Smooth muscle cell (in vitro differentiated cells): ENCODE results near the gene PCDH9. TPM values are rescaled to one million over a fixed set of nuclear protein-coding genes. Genes with fewer than 3 reads are reported as not detected.

Source experiments
- DNase-seq: peaks from one replicate; lab custom pipeline; 2025; ENCODE audit not compliant: unreplicated experiment; lab: John Stamatoyannopoulos, UW
- H2AFZ ChIP-seq: fragments of 200-600 bp; sonication (generic); 2 replicates; pipeline ENCODE4 v1.6.0; 2016; ENCODE audit warnings: antibody characterized with exemption, low read depth, mild to moderate bottlenecking
- H3F3A ChIP-seq: fragments of 200-600 bp; sonication (generic); 2 replicates; pipeline ENCODE4 v1.6.0; 2017; ENCODE audit warnings: antibody characterized with exemption, low read depth
- H3K27ac ChIP-seq: fragments of 200-600 bp; sonication (generic); 2 replicates; pipeline ENCODE4 v1.5.1; 2016; ENCODE audit warnings: low read depth, mild to moderate bottlenecking
- H3K27me3 ChIP-seq: fragments of 200-600 bp; sonication (generic); 2 replicates; pipeline ENCODE4 v1.6.1; 2016; ENCODE audit warnings: low read depth, mild to moderate bottlenecking
- H3K36me3 ChIP-seq: fragments of 200-600 bp; sonication (generic); 2 replicates; pipeline ENCODE4 v1.5.1; 2016; ENCODE audit warnings: low read depth
- H3K4me1 ChIP-seq: fragments of 200-600 bp; sonication (generic); 2 replicates; pipeline ENCODE4 v1.5.1; 2016; ENCODE audit warnings: low read depth
- H3K4me2 ChIP-seq: fragments of 200-600 bp; sonication (generic); 2 replicates; pipeline ENCODE4 v1.6.0; 2016; ENCODE audit warnings: mild to moderate bottlenecking
- H3K4me3 ChIP-seq: fragments of 200-600 bp; sonication (generic); 2 replicates; pipeline ENCODE4 v1.5.1; 2016; ENCODE audit warnings: mild to moderate bottlenecking
- H3K79me2 ChIP-seq: fragments of 200-600 bp; sonication (generic); 2 replicates; pipeline ENCODE4 v1.6.0; 2016; ENCODE audit warnings: low read depth, mild to moderate bottlenecking
- H3K9ac ChIP-seq: fragments of 200-600 bp; sonication (generic); 2 replicates; pipeline ENCODE4 v1.6.0; 2016; ENCODE audit warnings: low read depth
- H3K9me3 ChIP-seq: fragments of 200-600 bp; sonication (generic); replicated peaks from 2 replicates; pipeline ENCODE4 v1.5.1; 2016; ENCODE audit warnings: low read depth
- H4K20me1 ChIP-seq: fragments of 200-600 bp; sonication (generic); 2 replicates; pipeline ENCODE4 v1.6.0; 2016; ENCODE audit warnings: low read depth
- WGBS: methylation state at CpG from one replicate; pipeline ENCODE4 v1.1.7; 2016; ENCODE audit warnings: low lambda C conversion rate; 5-methylcytosine and 5-hydroxymethylcytosine counted together
- polyA plus RNA-seq: library from polyadenylated mRNA; unstranded; fragments of >200 nt; fragmentation: Nextera tagmentation; extraction: Ambion mirVana; gene quantifications from 2 replicates; pipeline ENCODE4 v1.2.1, GENCODE V29; 2016
- total RNA-seq: library from RNA; depleted of rRNA; stranded (reverse); fragments of >200 nt; gene quantifications from 2 replicates; pipeline ENCODE4 v1.2.3, GENCODE V29; 2014
- TF ChIP-seq, protein P1 (sequence below): fragments of 200-600 bp; sonication (generic); IDR thresholded peaks from 2 replicates; pipeline ENCODE4 v1.5.1; 2017; ENCODE audit warnings: borderline replicate concordance, mild to moderate bottlenecking, antibody characterized with exemption; ENCODE audit not compliant: insufficient read depth, poor library complexity, severe bottlenecking

The PCDH9 gene
- total and polyA plus RNA-seq, 2 experiments from 2014 or later = 0.65 to 1.9 TPM

DNA sequence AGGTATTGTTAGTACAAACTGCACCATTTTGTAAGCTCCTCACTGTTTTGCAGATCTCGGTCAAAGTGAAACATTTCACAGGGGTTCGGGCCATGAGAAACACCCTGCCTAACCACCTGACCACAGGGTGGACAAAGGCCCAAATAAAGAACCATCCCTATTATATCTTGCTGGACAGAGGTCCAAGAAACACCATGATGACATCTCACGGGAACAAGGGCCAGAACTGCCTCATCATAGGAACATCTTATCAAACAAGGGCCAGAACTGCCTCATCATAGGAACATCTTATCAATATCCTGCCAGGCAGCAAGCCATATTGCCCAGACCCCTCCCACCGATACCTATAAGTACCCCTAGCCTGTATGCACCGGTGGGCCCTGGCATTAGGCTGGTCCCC is 99.7 kb downstream of the PCDH9 start:
- no peak overlapping the region for H2AFZ ChIP-seq
- no peak overlapping the region for H3K27ac ChIP-seq
- H3K9ac ChIP-seq = no peak overlapping the region
- H3K4me1 ChIP-seq = no peaks in the 10 kb centered on the region
- TF ChIP-seq, protein P1, sequence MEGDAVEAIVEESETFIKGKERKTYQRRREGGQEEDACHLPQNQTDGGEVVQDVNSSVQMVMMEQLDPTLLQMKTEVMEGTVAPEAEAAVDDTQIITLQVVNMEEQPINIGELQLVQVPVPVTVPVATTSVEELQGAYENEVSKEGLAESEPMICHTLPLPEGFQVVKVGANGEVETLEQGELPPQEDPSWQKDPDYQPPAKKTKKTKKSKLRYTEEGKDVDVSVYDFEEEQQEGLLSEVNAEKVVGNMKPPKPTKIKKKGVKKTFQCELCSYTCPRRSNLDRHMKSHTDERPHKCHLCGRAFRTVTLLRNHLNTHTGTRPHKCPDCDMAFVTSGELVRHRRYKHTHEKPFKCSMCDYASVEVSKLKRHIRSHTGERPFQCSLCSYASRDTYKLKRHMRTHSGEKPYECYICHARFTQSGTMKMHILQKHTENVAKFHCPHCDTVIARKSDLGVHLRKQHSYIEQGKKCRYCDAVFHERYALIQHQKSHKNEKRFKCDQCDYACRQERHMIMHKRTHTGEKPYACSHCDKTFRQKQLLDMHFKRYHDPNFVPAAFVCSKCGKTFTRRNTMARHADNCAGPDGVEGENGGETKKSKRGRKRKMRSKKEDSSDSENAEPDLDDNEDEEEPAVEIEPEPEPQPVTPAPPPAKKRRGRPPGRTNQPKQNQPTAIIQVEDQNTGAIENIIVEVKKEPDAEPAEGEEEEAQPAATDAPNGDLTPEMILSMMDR = no peak
- H3K36me3 ChIP-seq = no peaks in the 10 kb centered on the region
- no peaks in the 10 kb centered on the region for H3K9me3 ChIP-seq
- no peaks in the 10 kb centered on the region for H3K79me2 ChIP-seq
- no peaks in the 10 kb centered on the region for H3F3A ChIP-seq
- 71% methylated on average over 5 of the region's 5 CpGs for WGBS
- H4K20me1 ChIP-seq = no peaks in the 10 kb centered on the region
- H3K4me2 ChIP-seq = no peak overlapping the region
- DNase-seq = no peak
- no peaks in the 10 kb centered on the region for H3K27me3 ChIP-seq
- no peak overlapping the region for H3K4me3 ChIP-seq

DNA sequence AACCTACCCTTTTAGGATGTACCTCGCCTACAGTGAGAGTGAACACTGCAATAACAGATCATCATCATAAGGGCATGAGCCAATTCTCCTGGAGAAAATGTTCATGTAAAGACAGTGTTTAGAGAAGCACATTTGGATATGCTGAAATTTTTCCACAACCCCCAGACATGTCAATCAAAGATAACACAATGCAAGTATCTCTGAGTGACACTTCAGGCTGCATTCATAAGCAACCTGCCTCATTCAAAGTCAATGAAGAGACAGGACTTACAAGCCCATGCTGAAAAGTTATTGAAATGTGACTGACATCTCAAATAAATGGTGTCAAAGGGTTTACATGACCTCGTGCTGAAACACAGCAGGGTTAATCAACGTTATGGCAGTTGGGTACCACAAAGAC is 102.0 kb downstream of the PCDH9 start:
- Histone ChIP-seq H3F3A (no peaks in the 10 kb centered on the region), H3K4me2 (no peak overlapping the region), H3K9me3 (no peaks in the 10 kb centered on the region), H3K27ac (no peak overlapping the region), H3K4me3 (no peak overlapping the region), H3K27me3 (no peaks in the 10 kb centered on the region), H3K9ac (no peak overlapping the region), H3K79me2 (no peaks in the 10 kb centered on the region), H4K20me1 (no peaks in the 10 kb centered on the region), H2AFZ (no peak overlapping the region), H3K36me3 (no peaks in the 10 kb centered on the region), H3K4me1 (no peaks in the 10 kb centered on the region)
- TF ChIP-seq, protein P1 = no peak
- WGBS = 72% methylated on average over 3 of the region's 3 CpGs
- DNase-seq = no peak

DNA sequence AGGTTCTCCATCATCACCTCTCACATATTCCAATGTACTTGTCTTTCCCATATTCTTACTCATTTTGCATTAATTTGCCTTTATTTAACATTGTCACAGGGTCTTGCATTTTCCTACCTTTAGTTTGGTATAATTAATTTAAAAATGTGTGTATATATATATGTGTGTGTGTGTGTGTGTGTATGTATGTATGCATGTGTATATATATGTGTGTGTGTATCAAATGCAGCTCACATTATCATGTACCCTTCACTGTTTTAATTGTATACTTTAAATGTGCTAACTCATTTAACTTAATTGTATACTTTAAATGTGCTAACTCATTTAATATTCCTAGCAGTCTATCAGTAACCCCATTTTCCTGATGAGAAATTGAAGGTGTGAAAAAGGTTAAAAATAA is 104.5 kb downstream of the PCDH9 start:
- Histone ChIP-seq H3K36me3 (no peaks in the 10 kb centered on the region), H3F3A (no peaks in the 10 kb centered on the region), H3K4me2 (no peak overlapping the region), H2AFZ (no peak overlapping the region), H3K4me1 (no peaks in the 10 kb centered on the region), H3K9me3 (no peaks in the 10 kb centered on the region), H3K27ac (no peak overlapping the region), H3K27me3 (no peaks in the 10 kb centered on the region), H4K20me1 (no peaks in the 10 kb centered on the region), H3K9ac (no peak overlapping the region), H3K4me3 (no peak overlapping the region), H3K79me2 (no peaks in the 10 kb centered on the region)
- DNase-seq = no peak
- TF ChIP-seq, protein P1 = no peak

DNA sequence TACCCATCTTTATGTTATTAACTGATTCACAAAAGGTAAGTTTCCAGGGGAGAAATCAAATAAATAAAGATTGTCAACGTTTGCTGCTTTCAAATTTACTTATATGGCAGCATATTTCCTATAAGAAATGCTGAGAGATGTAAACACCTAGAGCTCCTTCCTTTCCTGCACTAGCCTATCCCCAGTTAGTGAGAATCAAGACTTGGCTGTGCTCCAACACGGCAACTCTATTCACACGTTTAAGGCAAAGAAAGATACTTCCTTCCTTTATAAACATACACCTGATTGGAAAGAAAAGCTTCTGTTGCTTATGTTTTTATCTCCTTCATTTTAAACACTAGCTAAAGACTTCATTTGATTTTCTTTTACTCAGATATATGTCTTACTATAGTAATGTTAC is 107.0 kb downstream of the PCDH9 start:
- H3K9ac ChIP-seq = no peak overlapping the region
- H3F3A ChIP-seq = no peaks in the 10 kb centered on the region
- H3K4me1 ChIP-seq = no peaks in the 10 kb centered on the region
- no peak overlapping the region for H3K4me2 ChIP-seq
- DNase-seq = no peak
- H2AFZ ChIP-seq = no peak overlapping the region
- H3K36me3 ChIP-seq = no peaks in the 10 kb centered on the region
- H3K79me2 ChIP-seq = no peaks in the 10 kb centered on the region
- H3K4me3 ChIP-seq = no peak overlapping the region
- WGBS = 48% methylated on average over 3 of the region's 3 CpGs
- H3K27me3 ChIP-seq = no peaks in the 10 kb centered on the region
- TF ChIP-seq, protein P1 = no peak
- no peak overlapping the region for H3K27ac ChIP-seq
- no peaks in the 10 kb centered on the region for H4K20me1 ChIP-seq
- no peaks in the 10 kb centered on the region for H3K9me3 ChIP-seq
